CD14-positive monocyte (primary cell): ENCODE results near the gene GPR161. TPM values are rescaled to one million over a fixed set of nuclear protein-coding genes. Genes with fewer than 3 reads are reported as not detected.

Experiments used
- DNase-seq, 3 donors: peaks; one replicate each; pipeline ENCODE4 v3.0.0-alpha.2; 2011 to 2022
- H2AFZ ChIP-seq: 2 replicates; pipeline ENCODE4 v1.6.0; 2012; ENCODE audit warnings: mild to moderate bottlenecking, low read depth, low read length, inconsistent platforms; ENCODE audit not compliant: insufficient read depth, poor library complexity, severe bottlenecking
- H3K27ac ChIP-seq, 2 donors: 1 replicate in 1 of 2; 2 replicates in 1 of 2; pipeline ENCODE4 v1.5.1; 2012 to 2013; ENCODE audit warnings: low read length in 2 of 2, control low read depth in 1 of 2, inconsistent platforms in 1 of 2, low read depth in 1 of 2, mild to moderate bottlenecking in 1 of 2
- H3K27me3 ChIP-seq, 2 donors: one replicate each; pipeline versions ENCODE4 v1.6.0 to v1.6.1; 2011 to 2013; ENCODE audit warnings: low read length in 2 of 2; ENCODE audit not compliant: control insufficient read depth in 2 of 2, insufficient read depth in 2 of 2
- H3K36me3 ChIP-seq, 2 donors: replicated peaks in 1 of 2; 1 replicate in 1 of 2; 2 replicates in 1 of 2; pipeline versions ENCODE4 v1.5.1 to v1.6.1; 2012 to 2013; ENCODE audit warnings: low read length in 2 of 2, control low read depth in 1 of 2, inconsistent platforms in 1 of 2, mild to moderate bottlenecking in 1 of 2; ENCODE audit not compliant: insufficient read depth in 2 of 2, control insufficient read depth in 1 of 2
- H3K4me1 ChIP-seq, 2 donors: 1 replicate in 1 of 2; 2 replicates in 1 of 2; pipeline versions ENCODE4 v1.5.1 to v1.6.1; 2012 to 2013; ENCODE audit warnings: low read length in 2 of 2, control low read depth in 1 of 2, inconsistent platforms in 1 of 2, mild to moderate bottlenecking in 1 of 2, moderate library complexity in 1 of 2; ENCODE audit not compliant: insufficient read depth in 2 of 2, control insufficient read depth in 1 of 2
- H3K4me2 ChIP-seq: replicated peaks from 2 replicates; pipeline ENCODE3; 2012; ENCODE audit warnings: low read length, moderate library complexity, mild to moderate bottlenecking; ENCODE audit not compliant: poor library complexity, severe bottlenecking; ENCODE audit errors: extremely low read depth
- H3K4me3 ChIP-seq, 3 experiments: fragments of 200-600 bp in 1 of 3; sonication (generic) in 1 of 3; replicated peaks in 1 of 3; 1 replicate in 2 of 3; 2 replicates in 1 of 3; pipeline ENCODE4 v1.5.1; 2011 to 2013; ENCODE audit warnings: low read length in 3 of 3, mild to moderate bottlenecking in 3 of 3, control low read depth in 2 of 3, low read depth in 2 of 3, inconsistent platforms in 1 of 3, moderate library complexity in 1 of 3
- H3K79me2 ChIP-seq: 2 replicates; pipeline ENCODE4 v1.6.0; 2012; ENCODE audit warnings: mild to moderate bottlenecking, control low read depth, inconsistent platforms, low read length, moderate library complexity; ENCODE audit not compliant: insufficient read depth
- H3K9ac ChIP-seq: 2 replicates; pipeline ENCODE4 v1.6.0; 2017; ENCODE audit warnings: low read length, mild to moderate bottlenecking; ENCODE audit not compliant: insufficient read depth, poor library complexity, severe bottlenecking
- H3K9me3 ChIP-seq, 2 donors: replicated peaks in 1 of 2; 1 replicate in 1 of 2; 2 replicates in 1 of 2; pipeline versions ENCODE4 v1.5.1 to v1.6.1; 2012 to 2013; ENCODE audit warnings: low read length in 2 of 2, control low read depth in 1 of 2; ENCODE audit not compliant: control insufficient read depth in 1 of 2, insufficient read depth in 1 of 2
- H4K20me1 ChIP-seq: 2 replicates; pipeline ENCODE4 v1.6.0; 2012; ENCODE audit warnings: mild to moderate bottlenecking, low read length, control low read depth, moderate library complexity; ENCODE audit not compliant: insufficient read depth
- H3K27ac Mint-ChIP-seq, 7 donors: one replicate each; pipeline ENCODE4 v1.8.0; 2020; ENCODE audit warnings: mild to moderate bottlenecking in 7 of 7, mixed read lengths in 7 of 7, moderate library complexity in 6 of 7, inconsistent platforms in 2 of 7
- H3K27me3 Mint-ChIP-seq, 3 donors: one replicate each; pipeline ENCODE4 v1.8.0; 2021 to 2022; ENCODE audit warnings: low read depth in 3 of 3, mild to moderate bottlenecking in 3 of 3, mixed read lengths in 3 of 3, moderate library complexity in 3 of 3, inconsistent platforms in 1 of 3
- H3K36me3 Mint-ChIP-seq, 2 donors: one replicate each; pipeline ENCODE4 v1.8.0; 2020; ENCODE audit warnings: mixed read lengths in 2 of 2, inconsistent platforms in 1 of 2, mild to moderate bottlenecking in 1 of 2
- H3K4me1 Mint-ChIP-seq: one replicate; pipeline ENCODE4 v1.8.0; 2020; ENCODE audit warnings: mild to moderate bottlenecking, mixed read lengths
- H3K4me3 Mint-ChIP-seq, 2 donors: one replicate each; pipeline ENCODE4 v1.8.0; 2020; ENCODE audit warnings: mild to moderate bottlenecking in 2 of 2, mixed read lengths in 2 of 2, moderate library complexity in 1 of 2
- H3K9me3 Mint-ChIP-seq, 7 donors: one replicate each; pipeline ENCODE4 v1.8.0; 2020 to 2022; ENCODE audit warnings: mixed read lengths in 7 of 7, mild to moderate bottlenecking in 6 of 7, moderate library complexity in 6 of 7, inconsistent platforms in 2 of 7
- CTCF ChIP-seq: fragments of 200-600 bp; IDR thresholded peaks from one replicate; pipeline ENCODE4 v1.8.0; 2022; ENCODE audit warnings: antibody characterized with exemption, mild to moderate bottlenecking
- WGBS: methylation state at CpG from one replicate; pipeline ENCODE4 v1.1.5; 2013; ENCODE audit warnings: missing lambda C conversion rate; ENCODE audit not compliant: insufficient coverage; 5-methylcytosine and 5-hydroxymethylcytosine counted together
- intact Hi-C, 2 donors: fragments of 100-400 bp; cut with micrococcal nuclease; formaldehyde crosslinking; loops; one replicate each; pipeline versions ENCODE4 v1.15.0 to v1.15.1; 2023
- polyA plus RNA-seq, 3 donors: library from polyadenylated mRNA; depleted of rRNA in 1 of 3; unstranded in 2 of 3; stranded (reverse) in 1 of 3; fragments of 300-500 nt in 2 of 3; fragments of >200 nt in 1 of 3; fragmentation: Illumina TruSeq in 2 of 3; gene quantifications; 1 replicate in 2 of 3; 2 replicates in 1 of 3; pipeline ENCODE4 v1.2.3, GENCODE V29; 2012 to 2021

The GPR161 gene
- polyA plus RNA-seq, 3 donors: 0.65 TPM; not detected in 2

GRCh38 chr1:168069384-168069783, 67.3 kb downstream of the GPR161 start:
- Histone ChIP-seq H3K27me3 (no peaks in the 10 kb centered on the region), H2AFZ (no peak overlapping the region), H3K27ac (no peak overlapping the region), H3K4me3 (no peak overlapping the region), H3K9ac (no peak overlapping the region), H4K20me1 (no peaks in the 10 kb centered on the region), H3K79me2 (no peaks in the 10 kb centered on the region), H3K4me2 (no peak overlapping the region), H3K36me3 (peaks cover 57 to 89% of the 10 kb centered on the region in 2 donors), H3K9me3 (no peaks in the 10 kb centered on the region), H3K4me1 (no peaks in the 10 kb centered on the region)
- no peak for DNase-seq
- Mint-ChIP-seq H3K9me3 (no peaks in the 10 kb centered on the region), H3K4me1 (no peaks in the 10 kb centered on the region), H3K27me3 (no peaks in the 10 kb centered on the region), H3K36me3 (peaks cover 54 to 63% of the 10 kb centered on the region in 2 donors), H3K27ac (no peak overlapping the region), H3K4me3 (no peak overlapping the region)
- TF ChIP-seq CTCF: no peak
- intact Hi-C loops: no loop called here
- WGBS: no CpG with 5 or more reads among the region's 3 CpGs

- no peak overlapping the region for H2AFZ ChIP-seq
- no peaks in the 10 kb centered on the region for H3K4me1 Mint-ChIP-seq
- 100% methylated on average over 1 of the region's 3 CpGs for WGBS
- H3K27me3 Mint-ChIP-seq: no peaks in the 10 kb centered on the region
- DNase-seq: no peak
- H3K36me3 Mint-ChIP-seq: peaks cover 44 to 46% of the 10 kb centered on the region in 2 donors
- H3K27ac ChIP-seq: no peak overlapping the region
- H3K36me3 ChIP-seq: peaks cover 38 to 70% of the 10 kb centered on the region in 2 donors
- intact Hi-C loops: no loop called here
- H3K4me1 ChIP-seq: no peaks in the 10 kb centered on the region
- H3K27ac Mint-ChIP-seq: no peak overlapping the region
- no peak overlapping the region for H3K9ac ChIP-seq
- H3K27me3 ChIP-seq: no peaks in the 10 kb centered on the region
- no peak overlapping the region for H3K4me3 Mint-ChIP-seq
- no peak overlapping the region for H3K4me2 ChIP-seq
- no peaks in the 10 kb centered on the region for H3K9me3 ChIP-seq
- H4K20me1 ChIP-seq: no peaks in the 10 kb centered on the region
- no peaks in the 10 kb centered on the region for H3K9me3 Mint-ChIP-seq
- no peaks in the 10 kb centered on the region for H3K79me2 ChIP-seq
- TF ChIP-seq CTCF: no peak
- no peak overlapping the region for H3K4me3 ChIP-seq
Observed at GRCh38 chr1:168065506-168065905, 71.2 kb downstream of the GPR161 start.
